ENCODE results near the gene ADTRP.
"Not testable (repeated sequence)": the region's sequence is repeated elsewhere in the genome, so short reads cannot be mapped to it uniquely, and the experiment has no call there.

Gene ADTRP

DNA sequence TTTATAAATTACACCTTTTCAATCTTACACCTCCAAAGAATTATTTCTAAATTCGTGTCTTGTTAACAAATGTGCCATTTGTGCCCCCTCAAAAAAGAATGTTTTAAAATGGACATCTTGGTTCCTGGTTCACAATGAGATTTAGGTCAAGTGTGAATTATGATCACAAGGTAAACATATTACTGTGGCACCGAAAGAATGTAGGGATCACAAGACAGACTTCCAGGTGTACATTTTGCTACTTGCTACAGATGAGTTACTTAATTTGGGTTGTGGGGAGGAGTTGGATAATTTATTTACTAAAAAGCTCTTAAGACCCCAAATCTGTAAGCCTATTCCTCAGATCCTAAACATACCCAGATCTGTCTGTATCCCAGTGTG lies 25.0 kb upstream of the ADTRP start:
- H3K27me3 ChIP-seq (ENCODE audit: control insufficient read depth, insufficient read depth, low read length), result no peaks in the 10 kb centered on the region
- peaks cover 23% of the 10 kb centered on the region for H3K4me1 ChIP-seq (ENCODE audit: control insufficient read depth, insufficient read depth, low read length)
- no peaks in the 10 kb centered on the region for H3K36me3 ChIP-seq (ENCODE audit: control insufficient read depth, insufficient read depth, low read length)
- H3K9ac ChIP-seq (ENCODE audit: low read depth, low read length), result no peak overlapping the region
- no peak overlapping the region for H3K27ac ChIP-seq (ENCODE audit: low read depth, low read length)
- no peak overlapping the region for H3K4me3 ChIP-seq (ENCODE audit: low read depth, low read length)
- no peaks in the 10 kb centered on the region for H3K9me3 ChIP-seq (ENCODE audit: control insufficient read depth, insufficient read depth, low read length)

- Histone ChIP-seq H3K27me3 (ENCODE audit: control insufficient read depth, insufficient read depth, low read length) (no peaks in the 10 kb centered on the region), H3K36me3 (ENCODE audit: control insufficient read depth, insufficient read depth, low read length) (no peaks in the 10 kb centered on the region), H3K27ac (ENCODE audit: low read depth, low read length) (no peak overlapping the region), H3K9me3 (ENCODE audit: control insufficient read depth, insufficient read depth, low read length) (no peaks in the 10 kb centered on the region), H3K4me1 (ENCODE audit: control insufficient read depth, insufficient read depth, low read length) (peaks cover 23% of the 10 kb centered on the region), H3K4me3 (ENCODE audit: low read depth, low read length) (no peak overlapping the region), H3K9ac (ENCODE audit: low read depth, low read length) (no peak overlapping the region)
These were observed 24.4 kb upstream of the ADTRP start for GRCh38 chr6:11802886-11803590.

GRCh38 chr6:11800531-11800930 lies 21.9 kb upstream of the ADTRP start:
- not testable (repeated sequence) for H3K4me3 ChIP-seq (ENCODE audit: low read depth, low read length); H3K27ac ChIP-seq (ENCODE audit: low read depth, low read length); H3K36me3 ChIP-seq (ENCODE audit: control insufficient read depth, insufficient read depth, low read length); H3K9ac ChIP-seq (ENCODE audit: low read depth, low read length); H3K9me3 ChIP-seq (ENCODE audit: control insufficient read depth, insufficient read depth, low read length); H3K27me3 ChIP-seq (ENCODE audit: control insufficient read depth, insufficient read depth, low read length)
- H3K4me1 ChIP-seq (ENCODE audit: control insufficient read depth, insufficient read depth, low read length), result peaks cover 18% of the 10 kb centered on the region

DNA sequence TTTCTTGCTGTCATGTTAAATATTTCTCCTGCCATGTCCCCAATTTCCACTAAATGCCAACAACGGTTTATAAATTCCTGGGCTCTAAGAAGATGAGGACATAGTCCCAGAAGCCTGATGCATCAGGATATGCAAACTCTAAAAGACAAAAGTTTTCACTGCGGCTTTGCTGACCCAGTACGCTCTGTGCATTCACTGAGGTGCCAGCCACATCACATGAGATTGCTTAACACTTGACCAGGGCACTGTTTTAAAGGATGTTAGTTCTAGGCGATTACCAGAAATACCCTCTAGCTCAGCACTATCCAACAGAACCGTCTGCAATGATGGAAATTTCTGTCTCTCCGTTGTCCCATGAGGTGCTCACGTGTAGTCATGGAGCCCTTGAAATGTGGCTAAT lies 19.9 kb upstream of the ADTRP start:
- no peaks in the 10 kb centered on the region for H3K27me3 ChIP-seq (ENCODE audit: control insufficient read depth, insufficient read depth, low read length)
- no peak overlapping the region for H3K4me3 ChIP-seq (ENCODE audit: low read depth, low read length)
- H3K27ac ChIP-seq (ENCODE audit: low read depth, low read length), result no peak overlapping the region
- no peaks in the 10 kb centered on the region for H3K9me3 ChIP-seq (ENCODE audit: control insufficient read depth, insufficient read depth, low read length)
- no peak overlapping the region for H3K9ac ChIP-seq (ENCODE audit: low read depth, low read length)
- peaks cover 5% of the 10 kb centered on the region for H3K4me1 ChIP-seq (ENCODE audit: control insufficient read depth, insufficient read depth, low read length)
- no peaks in the 10 kb centered on the region for H3K36me3 ChIP-seq (ENCODE audit: control insufficient read depth, insufficient read depth, low read length)

DNA sequence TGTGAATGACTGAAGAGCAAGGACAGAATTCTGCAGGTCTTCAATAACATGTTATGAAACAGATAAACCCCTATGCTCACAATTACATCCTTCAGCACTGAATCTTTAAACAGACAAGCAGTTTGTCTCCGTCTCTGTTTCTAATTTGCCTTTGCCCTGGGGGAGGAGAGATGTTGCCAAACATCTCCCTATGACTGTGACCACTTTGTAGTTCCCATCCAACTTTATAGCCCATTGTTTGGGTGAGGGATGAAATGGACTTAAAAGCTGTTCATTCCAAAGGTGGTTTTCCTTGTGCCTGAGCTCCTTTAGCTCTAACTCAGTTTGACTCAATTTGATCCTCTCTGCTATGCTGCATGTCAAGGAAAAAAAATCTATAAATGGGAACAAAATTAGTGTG lies 19.5 kb upstream of the ADTRP start:
- Histone ChIP-seq H3K9ac (ENCODE audit: low read depth, low read length) (no peak overlapping the region), H3K4me1 (ENCODE audit: control insufficient read depth, insufficient read depth, low read length) (peaks cover 4% of the 10 kb centered on the region), H3K9me3 (ENCODE audit: control insufficient read depth, insufficient read depth, low read length) (no peaks in the 10 kb centered on the region), H3K4me3 (ENCODE audit: low read depth, low read length) (no peak overlapping the region), H3K36me3 (ENCODE audit: control insufficient read depth, insufficient read depth, low read length) (no peaks in the 10 kb centered on the region), H3K27me3 (ENCODE audit: control insufficient read depth, insufficient read depth, low read length) (no peaks in the 10 kb centered on the region), H3K27ac (ENCODE audit: low read depth, low read length) (no peak overlapping the region)

DNA sequence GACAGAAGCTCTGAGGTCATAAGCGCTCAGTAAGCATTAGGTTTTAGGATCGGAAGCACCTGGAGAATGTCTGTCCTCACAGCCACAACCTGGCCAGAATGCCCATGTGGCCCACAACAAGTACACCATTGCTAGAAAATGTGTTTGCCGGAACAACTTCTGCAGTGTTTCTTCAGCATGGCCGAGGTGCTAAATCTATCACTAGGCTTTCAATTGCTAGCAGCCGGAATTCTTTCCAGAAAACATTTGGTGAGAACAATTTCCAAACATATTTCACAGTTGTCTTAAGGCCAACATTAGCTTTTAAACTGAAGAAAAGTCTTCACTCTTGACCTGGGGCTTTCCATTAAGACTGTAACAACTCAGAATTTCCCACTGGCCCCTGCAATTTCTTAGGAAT lies 18.2 kb upstream of the ADTRP start:
- Histone ChIP-seq H3K4me3 (ENCODE audit: low read depth, low read length) (no peak overlapping the region), H3K27me3 (ENCODE audit: control insufficient read depth, insufficient read depth, low read length) (no peaks in the 10 kb centered on the region), H3K36me3 (ENCODE audit: control insufficient read depth, insufficient read depth, low read length) (no peaks in the 10 kb centered on the region), H3K4me1 (ENCODE audit: control insufficient read depth, insufficient read depth, low read length) (peaks cover 10% of the 10 kb centered on the region), H3K27ac (ENCODE audit: low read depth, low read length) (no peak overlapping the region), H3K9me3 (ENCODE audit: control insufficient read depth, insufficient read depth, low read length) (no peaks in the 10 kb centered on the region), H3K9ac (ENCODE audit: low read depth, low read length) (no peak overlapping the region)

DNA sequence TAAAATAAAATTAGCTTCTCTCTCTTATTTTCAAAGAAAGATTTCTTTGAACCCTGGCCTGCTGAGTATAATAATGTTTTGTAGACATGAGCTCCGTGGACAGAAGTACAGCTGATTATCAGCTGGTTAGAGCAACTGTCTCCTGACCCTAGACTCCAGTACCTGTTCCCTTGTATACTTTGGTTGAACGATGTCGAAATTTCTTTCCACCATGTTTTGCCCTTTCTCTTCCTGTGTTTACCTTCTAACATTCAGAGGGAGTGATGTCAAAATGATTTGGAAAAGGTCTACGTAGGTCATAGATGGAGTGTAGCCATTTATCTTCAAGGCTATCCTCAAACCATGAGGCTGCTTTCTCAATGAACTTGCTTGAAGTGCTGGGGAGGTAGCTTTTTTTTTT lies 16.8 kb upstream of the ADTRP start:
- H3K36me3 ChIP-seq (ENCODE audit: control insufficient read depth, insufficient read depth, low read length), result no peaks in the 10 kb centered on the region
- H3K4me1 ChIP-seq (ENCODE audit: control insufficient read depth, insufficient read depth, low read length), result peaks cover 24% of the 10 kb centered on the region
- H3K9ac ChIP-seq (ENCODE audit: low read depth, low read length), result no peak overlapping the region
- H3K27ac ChIP-seq (ENCODE audit: low read depth, low read length), result no peak overlapping the region
- no peaks in the 10 kb centered on the region for H3K27me3 ChIP-seq (ENCODE audit: control insufficient read depth, insufficient read depth, low read length)
- H3K9me3 ChIP-seq (ENCODE audit: control insufficient read depth, insufficient read depth, low read length), result no peaks in the 10 kb centered on the region
- H3K4me3 ChIP-seq (ENCODE audit: low read depth, low read length), result no peak overlapping the region

DNA sequence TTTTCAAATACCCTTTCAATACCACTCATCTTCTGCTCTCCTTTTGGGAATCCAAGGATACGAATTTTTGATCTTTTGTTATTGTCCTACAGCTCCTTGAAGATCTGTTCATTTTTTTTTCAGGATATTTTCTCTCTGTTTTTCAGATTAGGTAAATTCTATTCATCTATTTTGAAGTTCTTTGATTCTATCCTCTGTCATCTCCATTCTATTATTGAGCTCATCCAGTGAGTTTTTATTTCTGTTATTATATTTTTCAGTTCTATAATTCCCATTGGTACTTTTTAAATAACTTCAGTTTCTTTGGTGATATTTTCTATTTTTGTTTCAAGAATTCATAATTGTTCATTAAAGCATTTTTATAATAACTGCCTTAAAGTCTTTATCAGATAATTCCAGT lies 14.7 kb upstream of the ADTRP start:
- H3K4me3 ChIP-seq (ENCODE audit: low read depth, low read length), result no peak overlapping the region
- no peak overlapping the region for H3K9ac ChIP-seq (ENCODE audit: low read depth, low read length)
- H3K27me3 ChIP-seq (ENCODE audit: control insufficient read depth, insufficient read depth, low read length), result no peaks in the 10 kb centered on the region
- no peak overlapping the region for H3K27ac ChIP-seq (ENCODE audit: low read depth, low read length)
- H3K9me3 ChIP-seq (ENCODE audit: control insufficient read depth, insufficient read depth, low read length), result no peaks in the 10 kb centered on the region
- peaks cover 32% of the 10 kb centered on the region for H3K4me1 ChIP-seq (ENCODE audit: control insufficient read depth, insufficient read depth, low read length)
- no peaks in the 10 kb centered on the region for H3K36me3 ChIP-seq (ENCODE audit: control insufficient read depth, insufficient read depth, low read length)

DNA sequence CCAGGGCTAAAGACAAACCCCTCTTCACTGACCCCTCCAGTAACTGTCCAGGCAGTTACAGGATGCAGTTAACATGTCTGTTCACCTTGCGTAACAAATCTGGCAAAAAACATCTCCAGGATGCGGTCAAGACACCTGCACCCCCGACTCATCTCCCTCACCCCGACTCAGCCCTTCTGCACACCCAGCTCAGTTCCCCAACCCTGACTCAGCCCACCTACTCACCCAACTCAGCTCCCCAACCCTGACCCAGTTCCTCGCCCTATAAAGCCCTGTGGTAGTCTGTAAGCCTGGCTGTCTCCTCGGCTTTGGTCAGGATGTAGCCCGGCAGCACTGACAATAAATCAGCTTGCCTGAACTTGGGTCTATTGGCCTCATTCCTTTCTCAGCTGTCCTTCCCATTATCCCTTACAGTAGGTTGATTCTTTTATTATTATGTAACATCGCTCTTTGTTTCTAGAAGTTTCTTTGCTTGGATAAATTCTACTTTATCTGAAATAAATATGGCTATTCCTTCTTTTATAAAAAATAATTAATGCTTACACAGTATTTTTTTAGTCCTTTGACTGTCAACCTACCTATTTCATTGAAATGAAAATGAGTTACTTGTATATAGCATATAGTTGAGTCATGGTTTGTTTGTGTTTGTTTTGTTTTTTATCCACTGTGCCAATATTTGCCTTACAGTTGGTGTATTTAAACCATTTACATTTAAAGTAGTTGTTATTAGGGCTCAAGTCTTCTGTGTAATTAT lies 12.9 kb upstream of the ADTRP start:
- H3K4me3 ChIP-seq (ENCODE audit: low read depth, low read length), result no peak overlapping the region
- H3K9ac ChIP-seq (ENCODE audit: low read depth, low read length), result no peak overlapping the region
- H3K27me3 ChIP-seq (ENCODE audit: control insufficient read depth, insufficient read depth, low read length), result no peaks in the 10 kb centered on the region
- no peaks in the 10 kb centered on the region for H3K36me3 ChIP-seq (ENCODE audit: control insufficient read depth, insufficient read depth, low read length)
- peaks cover 32% of the 10 kb centered on the region for H3K4me1 ChIP-seq (ENCODE audit: control insufficient read depth, insufficient read depth, low read length)
- H3K9me3 ChIP-seq (ENCODE audit: control insufficient read depth, insufficient read depth, low read length), result no peaks in the 10 kb centered on the region
- peak overlapping the region; percentile 56 for H3K27ac ChIP-seq (ENCODE audit: low read depth, low read length)

GRCh38 chr6:11789744-11790143 lies 11.1 kb upstream of the ADTRP start:
- no peaks in the 10 kb centered on the region for H3K9me3 ChIP-seq (ENCODE audit: control insufficient read depth, insufficient read depth, low read length)
- H3K27me3 ChIP-seq (ENCODE audit: control insufficient read depth, insufficient read depth, low read length), result no peaks in the 10 kb centered on the region
- H3K4me1 ChIP-seq (ENCODE audit: control insufficient read depth, insufficient read depth, low read length), result peaks cover 32% of the 10 kb centered on the region
- H3K4me3 ChIP-seq (ENCODE audit: low read depth, low read length), result no peak overlapping the region
- H3K9ac ChIP-seq (ENCODE audit: low read depth, low read length), result no peak overlapping the region
- no peaks in the 10 kb centered on the region for H3K36me3 ChIP-seq (ENCODE audit: control insufficient read depth, insufficient read depth, low read length)
- H3K27ac ChIP-seq (ENCODE audit: low read depth, low read length), result no peak overlapping the region

GRCh38 chr6:11788043-11788442 lies 9.4 kb upstream of the ADTRP start:
- Histone ChIP-seq H3K4me3 (ENCODE audit: low read depth, low read length) (no peak overlapping the region), H3K4me1 (ENCODE audit: control insufficient read depth, insufficient read depth, low read length) (peaks cover 31% of the 10 kb centered on the region), H3K36me3 (ENCODE audit: control insufficient read depth, insufficient read depth, low read length) (no peaks in the 10 kb centered on the region), H3K9me3 (ENCODE audit: control insufficient read depth, insufficient read depth, low read length) (no peaks in the 10 kb centered on the region), H3K9ac (ENCODE audit: low read depth, low read length) (no peak overlapping the region), H3K27me3 (ENCODE audit: control insufficient read depth, insufficient read depth, low read length) (no peaks in the 10 kb centered on the region), H3K27ac (ENCODE audit: low read depth, low read length) (no peak overlapping the region)

All from HUES48 (cell line).